Lung microvascular endothelial cell (primary cell): Measurements from ENCODE around the gene TTC29. TPM values are rescaled to one million over a fixed set of nuclear protein-coding genes. Genes with fewer than 3 reads are reported as not detected.

Source experiments
- DNase-seq, 2 donors: peaks; one replicate each; pipeline versions ENCODE4 v3.0.0 to v3.0.0-alpha.2; 2010; ENCODE audit warnings: low read depth in 2 of 2
- total RNA-seq: library from RNA; depleted of rRNA; stranded (reverse); fragments of >200 nt; gene quantifications from 2 replicates; pipeline ENCODE4 v1.2.1, GENCODE V29; 2014

TTC29 gene
- total RNA-seq = under 0.01 TPM in 1 of 2 replicates, not detected in the other

- DNase-seq = peak; percentile 80 to 83
Measured at GRCh38 chr4:146945556-146946374, at the start of gene TTC29. Gene TTC29, minus strand, starts transcription at chr4:146945864. Its CDS starts 5,969 bp downstream, at chr4:146939895.

GRCh38 chr4:146981651-146982050 is 36.0 kb upstream of the TTC29 start:
- DNase-seq = no peak

GRCh38 chr4:146978641-146979040 is 33.0 kb upstream of the TTC29 start:
- no peak for DNase-seq

DNA sequence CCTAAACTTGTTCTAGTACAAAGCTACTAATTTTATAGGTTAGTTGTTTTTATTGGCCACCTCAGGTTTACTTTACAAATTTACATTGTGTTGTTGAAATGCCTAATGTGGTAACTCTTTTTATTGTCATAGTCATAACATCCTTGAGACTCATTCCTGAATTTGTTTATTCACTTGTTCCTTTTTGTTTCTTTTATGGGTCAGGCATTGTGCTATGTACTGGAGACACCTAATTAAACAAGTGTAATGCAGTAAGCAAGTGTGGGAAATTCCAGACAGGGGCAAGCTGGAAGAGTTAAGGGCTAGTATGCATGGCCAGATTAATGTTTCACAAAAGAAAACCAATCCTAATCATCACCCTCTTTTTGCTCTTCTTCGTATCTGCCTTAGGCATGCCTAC is 30.5 kb upstream of the TTC29 start:
- DNase-seq = no peak

DNA sequence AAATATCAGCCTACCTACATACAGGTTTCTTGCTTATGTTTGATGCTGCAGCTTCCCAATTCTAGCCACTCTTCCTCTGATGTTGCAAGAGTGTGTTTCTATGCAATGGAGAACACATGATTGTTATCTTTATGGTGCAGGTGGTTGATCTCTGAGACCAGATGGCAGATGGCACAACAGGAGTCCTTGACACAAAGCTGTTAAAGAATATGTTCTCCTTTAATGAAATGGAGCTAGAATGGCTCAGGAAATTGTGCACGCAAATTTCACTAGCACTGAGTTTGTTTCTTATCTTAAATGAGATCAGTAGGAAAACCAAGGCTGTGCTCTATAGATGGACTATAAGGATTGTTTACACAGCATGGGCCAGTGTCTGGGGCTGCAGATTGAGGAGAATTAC is 29.9 kb upstream of the TTC29 start:
- no peak for DNase-seq

GRCh38 chr4:146975036-146975435 is 29.4 kb upstream of the TTC29 start:
- no peak for DNase-seq

GRCh38 chr4:146972036-146972435 is 26.4 kb upstream of the TTC29 start:
- no peak for DNase-seq

- no peak for DNase-seq
Measured at GRCh38 chr4:146969126-146969525, 23.5 kb upstream of the TTC29 start.

DNA sequence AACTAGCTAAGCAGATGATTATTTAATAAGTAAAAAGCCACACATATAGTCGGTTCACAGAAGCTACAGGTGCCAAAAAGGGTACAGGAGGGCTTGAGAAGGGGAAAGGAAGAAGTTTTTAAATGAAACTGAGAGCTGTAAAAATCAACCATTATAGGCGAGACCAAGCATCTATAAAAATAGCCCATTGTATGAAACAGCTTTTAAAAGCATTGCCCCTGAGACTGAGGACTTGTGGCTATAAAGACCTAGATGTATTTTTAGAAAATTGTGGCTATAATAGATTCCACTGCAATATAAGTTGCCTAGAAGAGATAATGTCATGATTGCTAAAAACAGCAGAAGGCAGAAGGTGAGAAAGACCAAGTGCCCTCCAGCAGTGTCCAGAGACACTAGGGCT is 15.0 kb upstream of the TTC29 start:
- DNase-seq = no peak

DNA sequence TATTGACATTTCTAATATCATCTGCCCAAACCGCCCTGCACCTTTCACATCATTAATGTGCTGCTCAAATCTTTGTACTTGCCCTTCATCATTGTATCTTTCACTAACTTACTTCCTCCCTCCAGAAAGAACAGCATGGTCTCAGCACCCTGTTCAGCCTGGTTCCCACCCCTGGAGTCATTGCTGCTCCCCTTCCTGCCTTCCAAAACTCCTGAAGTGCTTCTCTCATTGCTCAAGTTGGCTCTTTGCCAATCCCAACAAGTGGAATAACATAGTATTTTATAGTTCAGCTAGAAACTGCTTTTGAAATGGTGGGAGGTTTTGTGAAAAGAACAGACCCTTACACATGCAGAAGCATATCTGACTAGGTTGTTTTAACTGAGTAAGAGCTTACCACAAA is 14.0 kb upstream of the TTC29 start:
- DNase-seq = peak in 1 of 2 donors; percentile 23

DNA sequence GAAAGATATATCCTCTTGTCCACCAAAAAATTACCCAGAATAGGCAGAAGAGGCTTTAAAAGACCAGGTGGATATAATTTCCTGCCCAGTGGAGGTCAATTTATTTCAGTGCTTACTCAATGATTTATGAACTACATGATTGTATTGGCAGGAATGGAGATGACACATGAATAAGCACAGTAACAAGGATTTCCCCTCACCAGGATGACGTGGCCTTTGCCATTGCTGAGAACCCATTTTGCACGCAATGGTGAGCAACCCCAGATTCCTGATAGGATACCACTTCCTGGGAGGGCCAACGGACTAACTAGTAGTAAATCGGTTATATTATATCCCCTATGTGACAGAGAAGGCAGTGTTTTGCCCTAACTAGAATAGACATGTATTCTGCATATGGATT is 11.6 kb upstream of the TTC29 start:
- peak in 1 of 2 donors; percentile 56 for DNase-seq

DNA sequence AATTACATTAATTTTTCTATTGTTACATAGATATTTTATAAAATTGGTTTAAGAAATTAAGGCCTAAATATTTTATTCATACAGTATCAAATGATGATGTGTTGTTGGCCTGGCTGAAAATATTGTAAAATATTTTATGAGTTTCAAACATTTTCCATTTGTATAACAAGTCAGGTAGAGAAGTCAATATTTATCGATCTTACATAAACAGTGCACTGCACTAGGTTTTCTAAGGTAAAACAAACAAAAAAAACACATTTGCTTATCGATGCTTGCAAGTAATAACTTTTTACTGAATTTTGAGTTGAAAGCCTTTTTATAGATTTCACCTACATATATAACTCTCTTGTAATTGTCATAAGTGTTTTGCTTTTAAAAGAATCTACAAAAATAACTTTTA is 7.2 kb upstream of the TTC29 start:
- no peak for DNase-seq

DNA sequence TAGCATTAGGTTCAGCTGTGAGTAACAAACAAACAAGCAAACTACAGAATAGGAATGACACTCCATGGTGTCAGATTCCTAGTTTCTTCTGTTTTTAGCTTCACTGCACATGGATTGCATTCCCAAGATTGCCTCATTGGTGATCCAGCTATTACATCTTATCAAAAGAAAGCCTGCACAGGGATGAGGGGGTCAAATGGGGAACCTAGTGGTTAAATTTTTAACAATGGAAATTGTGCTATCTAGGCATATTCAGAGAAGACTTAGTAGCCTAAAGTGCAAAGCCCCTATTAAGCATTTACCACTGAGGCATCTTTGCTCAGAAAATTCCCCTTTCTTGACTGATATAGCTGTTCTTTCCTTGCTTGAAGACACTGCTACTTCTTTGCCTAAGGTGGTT is 3.9 kb upstream of the TTC29 start:
- no peak for DNase-seq

GRCh38 chr4:146943691-146944375 is 1.8 kb downstream of the TTC29 start:
- no peak for DNase-seq

GRCh38 chr4:146932116-146932515 is 13.5 kb downstream of the TTC29 start:
- DNase-seq = peak in 1 of 2 donors; percentile 4

- DNase-seq = no peak
Measured at GRCh38 chr4:146930673-146931072, 15.0 kb downstream of the TTC29 start.

DNA sequence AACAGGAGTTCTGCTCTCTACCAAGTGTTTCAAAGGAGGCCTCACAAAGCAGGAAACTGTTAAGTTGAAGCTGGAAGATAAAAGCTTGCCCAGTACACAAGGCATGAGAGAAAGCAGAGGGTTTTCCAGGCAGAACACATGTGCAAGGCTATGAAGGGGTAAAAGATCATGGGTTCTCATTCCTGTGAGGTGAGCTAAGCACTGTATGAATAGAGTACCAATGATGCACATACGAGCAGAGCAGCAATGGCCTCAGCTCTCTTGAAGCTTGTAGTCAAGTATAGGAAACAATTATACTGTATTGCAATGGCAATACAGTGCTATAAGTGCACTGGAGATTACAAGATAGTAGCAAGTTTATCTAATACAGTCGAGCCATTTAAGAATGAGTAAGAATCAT is 18.0 kb downstream of the TTC29 start:
- DNase-seq = no peak

GRCh38 chr4:146916479-146917076 is 29.1 kb downstream of the TTC29 start:
- DNase-seq = peak; percentile 44 to 64

DNA sequence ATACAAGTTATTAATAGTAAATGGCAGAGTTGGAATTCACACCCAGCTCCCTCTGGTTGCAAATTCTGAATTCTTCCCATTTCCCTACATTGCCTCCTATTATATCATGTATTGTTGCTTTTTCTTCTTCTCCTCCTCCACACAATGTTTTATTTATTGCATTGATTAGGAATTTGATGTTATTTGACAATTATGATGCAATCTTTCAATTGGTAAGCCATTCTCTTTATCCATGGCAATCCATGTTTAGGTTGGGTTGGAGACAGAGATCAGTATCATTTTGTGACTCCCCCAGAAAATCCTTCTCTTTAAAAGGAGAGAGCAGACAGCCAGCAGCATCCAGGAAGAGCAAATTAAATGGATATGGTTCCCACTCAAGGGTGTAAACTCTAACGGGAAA is 30.5 kb downstream of the TTC29 start:
- no peak for DNase-seq

DNA sequence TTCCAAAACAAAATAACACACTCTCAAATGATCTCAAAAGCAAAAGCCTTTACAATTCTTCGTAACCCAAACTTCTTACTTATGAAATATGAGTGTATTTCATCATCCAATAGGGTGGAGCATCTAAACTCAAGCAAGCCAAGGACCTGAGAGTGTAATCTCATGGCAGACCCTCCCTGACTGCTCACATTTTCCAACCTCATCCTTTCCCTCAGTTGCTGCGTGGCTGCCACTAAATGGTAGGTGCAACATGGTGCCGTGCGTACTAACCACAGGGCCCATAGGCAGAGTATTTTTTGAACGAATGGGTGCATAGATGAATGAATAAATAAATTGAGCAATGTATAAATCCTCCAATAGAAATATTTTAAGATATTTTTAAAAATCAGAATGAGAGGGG is 45.4 kb downstream of the TTC29 start:
- no peak for DNase-seq

DNA sequence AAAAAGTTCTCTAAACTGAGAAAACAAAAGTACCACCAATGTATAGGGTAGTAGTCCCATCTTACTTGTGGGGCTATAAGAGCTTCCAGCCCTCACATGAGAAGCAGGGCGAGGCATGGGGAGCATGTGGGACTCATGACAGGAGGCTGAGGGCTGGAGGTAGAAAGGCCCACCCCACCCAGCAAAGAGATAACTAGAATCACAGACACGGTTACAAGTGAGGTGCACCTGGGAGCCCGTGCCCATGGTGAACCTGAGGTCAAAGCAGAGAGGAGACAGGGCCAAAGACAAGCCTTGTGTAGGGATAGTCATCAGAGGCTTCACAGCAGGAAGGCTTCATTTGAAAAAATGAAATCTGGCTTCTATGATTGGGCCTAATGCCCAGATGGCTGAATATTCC is 55.4 kb downstream of the TTC29 start:
- no peak for DNase-seq

DNA sequence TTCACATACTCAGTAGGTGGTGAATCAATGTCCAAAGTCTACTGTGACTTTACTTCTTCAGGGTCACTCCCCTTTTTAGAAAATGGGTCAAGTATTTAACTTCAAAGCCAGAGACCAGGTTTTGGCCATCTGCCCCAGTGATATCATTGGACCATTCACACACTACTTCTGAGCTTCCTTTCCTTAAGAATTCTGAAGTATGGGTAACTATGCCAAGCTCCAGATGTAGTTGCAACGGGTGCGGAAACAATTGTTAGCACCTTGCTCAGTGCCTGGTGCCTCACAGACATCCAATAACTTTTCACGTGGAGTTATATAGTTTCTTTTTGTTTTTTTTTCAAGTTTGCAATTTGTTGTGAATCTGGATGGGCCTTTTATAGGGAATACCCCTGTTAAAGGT is 62.6 kb downstream of the TTC29 start:
- no peak for DNase-seq

GRCh38 chr4:146857298-146857697 is 88.4 kb downstream of the TTC29 start:
- DNase-seq = no peak
